Superior temporal gyrus (tissue), 1 donor: Measurements from ENCODE around the gene SRCIN1.

Source experiments
- DNase-seq: peaks from one replicate; pipeline ENCODE4 v3.0.0-alpha.2; 2016; ENCODE audit errors: extremely low spot score

SRCIN1 gene

GRCh38 chr17:38579934-38580333 lies 25.8 kb downstream of the SRCIN1 start:
- peak; percentile 54 for DNase-seq

- DNase-seq, result no peak
Measured at GRCh38 chr17:38579083-38579480, 26.7 kb downstream of the SRCIN1 start.

DNA sequence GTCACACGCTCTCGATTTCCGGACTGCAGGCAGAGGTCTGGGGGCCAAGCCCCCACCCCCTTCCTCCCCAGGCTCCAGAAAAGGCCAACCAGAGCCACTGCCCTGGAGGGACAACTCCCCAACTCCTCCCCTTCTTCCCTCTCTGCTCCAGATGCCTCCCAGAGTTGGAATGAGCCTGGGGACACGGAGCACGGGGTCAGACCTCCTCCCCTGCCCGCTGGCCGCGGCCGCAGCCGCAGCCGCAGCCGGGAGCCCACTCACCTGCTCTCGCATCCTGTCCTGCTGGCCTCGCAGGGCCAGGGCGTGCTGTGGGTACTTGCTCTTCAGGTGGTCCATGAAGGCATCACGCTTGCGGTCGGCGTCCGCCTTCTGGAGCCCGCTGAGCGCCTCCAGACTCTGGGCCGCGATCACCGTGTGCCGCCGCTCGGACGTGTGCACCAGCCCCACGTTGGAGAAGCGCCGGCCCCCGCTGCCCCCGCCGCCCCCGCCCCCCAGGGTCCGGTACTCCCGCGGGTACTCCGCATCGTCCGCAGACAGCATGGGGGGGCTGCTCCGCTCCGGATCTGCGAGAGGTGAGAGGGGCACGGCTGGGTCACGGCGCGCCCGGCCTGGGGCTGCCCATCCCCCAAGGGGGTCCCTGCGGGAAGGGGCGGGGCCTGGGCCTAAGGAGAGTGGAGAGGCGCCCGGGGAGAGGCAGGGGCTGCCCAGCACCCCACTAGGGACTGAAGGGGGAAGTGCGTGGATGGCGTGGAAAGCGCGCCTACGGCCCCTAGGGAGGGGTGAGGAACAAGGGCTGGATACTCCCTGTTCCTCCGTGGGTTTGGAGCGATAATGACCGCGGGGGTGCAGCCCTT lies 27.3 kb downstream of the SRCIN1 start:
- DNase-seq, result no peak

- DNase-seq, result no peak
Measured at GRCh38 chr17:38577645-38578173, 28.0 kb downstream of the SRCIN1 start.

DNA sequence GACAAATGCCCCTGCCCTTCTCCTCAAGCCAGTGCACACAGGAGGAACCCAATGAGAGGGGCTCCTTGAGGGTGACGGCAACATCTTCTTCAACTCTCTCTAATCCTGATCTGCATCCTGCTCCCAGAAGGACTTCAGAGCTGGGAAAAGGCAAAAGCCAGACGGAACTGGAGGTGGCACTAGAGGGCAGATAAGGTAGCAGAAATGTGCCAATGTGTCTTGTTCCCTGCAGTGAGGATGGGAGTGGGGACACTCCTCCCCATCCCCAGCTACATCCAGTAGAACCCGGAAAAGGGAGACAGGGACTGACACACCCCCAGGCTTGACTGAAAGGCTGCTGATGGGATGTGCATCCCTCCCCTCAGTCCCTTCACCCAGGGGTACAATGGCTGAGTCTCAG lies 28.5 kb downstream of the SRCIN1 start:
- DNase-seq, result no peak

- no peak for DNase-seq
Measured at GRCh38 chr17:38575781-38576180, 30.0 kb downstream of the SRCIN1 start.

DNA sequence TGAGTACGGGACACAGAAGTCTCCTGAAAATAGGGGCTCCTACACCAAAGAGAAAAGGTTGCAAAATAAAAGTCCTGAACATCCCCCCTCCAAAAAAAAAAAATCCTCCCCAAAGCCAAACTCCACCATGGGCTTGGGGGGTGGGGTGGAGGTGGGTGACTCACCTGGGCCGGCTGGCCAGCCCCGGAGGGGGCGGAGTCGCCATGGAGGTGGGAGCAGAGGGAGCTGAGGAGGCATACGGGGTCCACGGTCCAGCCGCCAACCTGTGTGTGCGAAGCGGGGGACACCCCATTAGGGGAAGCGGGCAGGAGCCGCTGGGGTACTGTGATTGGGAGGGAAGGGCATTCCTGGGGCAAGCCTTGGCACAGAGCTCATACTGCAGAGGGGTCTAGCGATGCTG lies 31.0 kb downstream of the SRCIN1 start:
- no peak for DNase-seq

GRCh38 chr17:38572669-38573365 lies 32.9 kb downstream of the SRCIN1 start:
- no peak for DNase-seq

GRCh38 chr17:38571833-38572668 lies 33.7 kb downstream of the SRCIN1 start:
- no peak for DNase-seq

- no peak for DNase-seq
Measured at GRCh38 chr17:38569701-38570512, 35.8 kb downstream of the SRCIN1 start.

DNA sequence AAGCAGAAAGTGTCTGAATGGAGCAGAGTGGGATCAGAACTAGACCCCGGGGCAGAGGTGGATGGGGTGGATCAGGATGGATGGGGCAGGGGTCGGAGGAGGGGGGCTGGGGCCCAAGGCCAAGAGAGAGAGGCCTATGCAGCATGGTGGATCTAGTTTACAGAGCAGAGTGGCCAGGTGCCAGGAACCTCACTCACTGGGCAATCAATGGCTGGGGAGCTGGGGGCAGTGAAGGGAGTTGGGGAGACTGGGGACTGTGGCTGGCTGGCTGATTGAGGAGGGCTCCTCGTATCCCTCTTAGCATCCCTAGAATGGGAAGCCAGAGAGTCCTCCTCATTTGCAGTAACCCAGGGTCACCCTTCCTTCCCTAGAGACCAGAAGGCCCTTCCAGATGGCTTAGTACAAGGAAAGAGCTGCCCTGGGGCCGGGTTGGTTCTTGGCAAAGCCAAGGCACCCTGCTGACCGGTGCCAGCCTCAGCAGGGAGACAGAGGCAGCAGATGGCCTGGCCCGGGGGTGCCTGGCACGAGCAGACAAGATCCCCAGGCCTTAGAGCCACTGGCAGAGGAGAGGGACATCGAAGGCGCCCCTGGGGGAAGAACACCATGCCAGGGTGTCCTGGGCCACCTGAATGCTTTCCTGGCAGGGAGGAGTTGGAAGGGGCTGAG lies 36.8 kb downstream of the SRCIN1 start:
- peak; percentile 86 for DNase-seq

DNA sequence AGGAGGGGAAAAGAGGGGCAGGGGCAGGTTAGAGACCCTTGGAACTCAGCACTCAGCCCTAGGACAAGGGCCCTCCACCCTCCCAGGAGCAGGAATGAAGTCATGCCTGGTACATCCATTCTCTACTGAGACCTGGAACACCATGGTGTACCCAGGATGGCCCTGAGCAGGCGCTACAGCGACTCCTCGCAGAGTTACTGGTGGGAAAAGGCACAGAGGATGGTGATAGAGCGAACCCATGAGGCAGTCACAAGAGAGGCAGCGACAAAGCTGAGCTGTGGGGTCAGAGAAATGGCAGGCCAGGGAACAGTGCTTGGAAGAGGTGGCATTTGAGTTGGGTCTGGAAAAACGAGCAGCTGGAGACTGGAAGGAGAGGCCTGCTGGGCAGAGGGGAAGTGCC lies 37.5 kb downstream of the SRCIN1 start:
- DNase-seq, result no peak

DNA sequence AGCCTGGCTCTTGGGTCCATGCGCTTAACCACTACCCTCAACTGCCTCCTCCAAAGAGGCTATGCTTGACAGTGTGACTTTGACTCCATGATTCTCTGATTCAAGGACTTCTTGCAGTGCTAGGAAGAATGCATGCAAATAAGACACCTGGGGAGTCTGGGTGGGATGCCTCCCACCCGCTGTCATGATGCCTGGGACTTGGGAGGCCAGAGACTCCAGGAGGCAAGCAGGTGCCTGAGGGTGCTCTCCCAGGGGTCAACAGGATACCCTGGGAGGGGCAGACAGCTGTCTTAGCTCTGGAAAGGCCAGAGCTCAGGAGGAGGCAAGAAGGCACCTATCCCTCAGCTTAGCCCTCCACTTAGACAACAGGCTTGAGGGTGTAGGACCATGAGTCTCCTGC lies 38.4 kb downstream of the SRCIN1 start:
- no peak for DNase-seq

DNA sequence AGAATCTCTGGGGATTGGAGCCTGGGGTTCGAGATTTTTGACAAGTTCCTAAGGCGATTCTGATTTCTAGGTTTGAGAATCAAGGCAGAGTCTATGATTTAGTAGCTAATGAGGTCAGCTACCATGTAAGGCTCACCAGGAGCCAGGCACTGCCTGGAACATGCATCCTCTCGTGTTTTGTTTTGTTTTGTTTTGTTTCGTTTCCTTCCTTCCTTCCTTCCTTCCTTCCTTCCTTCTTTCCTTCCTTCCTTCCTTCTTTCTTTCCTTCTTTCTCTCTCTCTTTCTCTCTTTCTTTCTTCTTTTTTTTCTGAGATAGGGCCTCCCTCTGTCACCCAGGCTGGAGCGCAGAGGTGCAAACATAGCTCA lies 39.1 kb downstream of the SRCIN1 start:
- no peak for DNase-seq

- no peak for DNase-seq
Measured at GRCh38 chr17:38565853-38566665, 39.7 kb downstream of the SRCIN1 start.

GRCh38 chr17:38564869-38565268 lies 40.9 kb downstream of the SRCIN1 start:
- DNase-seq, result no peak

GRCh38 chr17:38564254-38564837 lies 41.4 kb downstream of the SRCIN1 start:
- no peak for DNase-seq

- DNase-seq, result no peak
Measured at GRCh38 chr17:38563362-38564253, 42.1 kb downstream of the SRCIN1 start.
